ENCODE results near the gene LONP2. TPM values are rescaled to one million over a fixed set of nuclear protein-coding genes. Genes with fewer than 3 reads are reported as not detected.

The LONP2 gene
- total and polyA plus RNA-seq, 2 of the 13 experiments (the other 11 are each of a cell fraction or from before 2014, with no cell fraction given), result 39.2 to 63.3 TPM

- TF ChIP-seq NFAT5 (CRISPR knock-in tag; IDR thresholded peaks at IDR 0.05) (no peak), GZF1 (CRISPR knock-in tag; IDR thresholded peaks at IDR 0.05) (no peak), GABPA (IDR thresholded peaks at IDR 0.05; ENCODE audit: low read depth, low read length) (no peak), GABPA (CRISPR knock-in tag; IDR thresholded peaks at IDR 0.05; ENCODE audit: low read depth) (no peak; the same call in 1 of the 2 replicates), TBL1XR1 (IDR thresholded peaks at IDR 0.05; ENCODE audit: borderline replicate concordance, low read length, partially characterized antibody) (no peak), MTA1 (CRISPR knock-in tag; IDR thresholded peaks at IDR 0.05; ENCODE audit: borderline replicate concordance) (no peak), NFIC (IDR thresholded peaks at IDR 0.05; ENCODE audit: low read length) (no peak), ARID3A (IDR thresholded peaks at IDR 0.05; ENCODE audit: low read depth, low read length) (no peak), ZBTB10 (CRISPR knock-in tag; IDR thresholded peaks at IDR 0.05; ENCODE audit: borderline replicate concordance) (no peak), NFIB (CRISPR knock-in tag; IDR thresholded peaks at IDR 0.05; ENCODE audit: borderline replicate concordance) (no peak), ZNF709 (CRISPR knock-in tag; IDR thresholded peaks at IDR 0.05) (no peak), ZNF639 (CRISPR knock-in tag; conservative IDR thresholded peaks at IDR 0.05) (no peak), YEATS4 (CRISPR knock-in tag; IDR thresholded peaks at IDR 0.05; ENCODE audit: borderline replicate concordance) (no peak), FOXM1 (CRISPR knock-in tag; IDR thresholded peaks at IDR 0.05) (no peak), ATF6 (CRISPR knock-in tag; conservative IDR thresholded peaks at IDR 0.05) (no peak), ZNF766 (CRISPR knock-in tag; IDR thresholded peaks at IDR 0.05; ENCODE audit: borderline replicate concordance) (no peak)
These were observed 37.4 kb upstream of the LONP2 start (continued) for GRCh38 chr16:48206594-48207242.
